GM20000 (cell line): ENCODE measurements around the gene PDE11A.

Experiments used
- DNase-seq: peaks from one replicate; pipeline ENCODE4 v3.0.0; 2012; ENCODE audit warnings: low spot score
- TF ChIP-seq, protein P1 (sequence below): IDR thresholded peaks from 2 replicates; pipeline ENCODE4 v1.5.1; 2012; ENCODE audit warnings: mild to moderate bottlenecking, control low read depth; ENCODE audit errors: extremely low read depth, missing control alignments

PDE11A gene

DNA sequence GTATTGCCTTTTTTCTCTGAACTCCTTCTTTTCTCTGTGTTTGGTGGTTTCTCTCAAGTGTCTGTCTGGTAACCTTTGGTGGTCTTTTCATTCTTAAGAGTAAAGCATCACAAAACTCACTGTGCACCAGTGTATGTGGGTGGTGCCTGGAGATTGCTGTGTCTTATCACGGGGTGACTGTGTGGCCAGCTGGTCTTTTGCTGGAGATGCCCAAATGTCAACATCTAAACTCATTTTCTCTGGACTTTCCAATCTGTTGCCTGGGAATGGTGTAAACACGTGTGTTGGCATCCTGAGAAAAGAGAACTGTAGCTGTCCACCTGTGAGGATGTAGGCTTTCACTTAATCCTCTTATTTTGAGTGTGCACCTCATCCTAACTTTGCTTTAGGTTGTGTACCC lies 356.8 kb downstream of the PDE11A start:
- TF ChIP-seq, protein P1, sequence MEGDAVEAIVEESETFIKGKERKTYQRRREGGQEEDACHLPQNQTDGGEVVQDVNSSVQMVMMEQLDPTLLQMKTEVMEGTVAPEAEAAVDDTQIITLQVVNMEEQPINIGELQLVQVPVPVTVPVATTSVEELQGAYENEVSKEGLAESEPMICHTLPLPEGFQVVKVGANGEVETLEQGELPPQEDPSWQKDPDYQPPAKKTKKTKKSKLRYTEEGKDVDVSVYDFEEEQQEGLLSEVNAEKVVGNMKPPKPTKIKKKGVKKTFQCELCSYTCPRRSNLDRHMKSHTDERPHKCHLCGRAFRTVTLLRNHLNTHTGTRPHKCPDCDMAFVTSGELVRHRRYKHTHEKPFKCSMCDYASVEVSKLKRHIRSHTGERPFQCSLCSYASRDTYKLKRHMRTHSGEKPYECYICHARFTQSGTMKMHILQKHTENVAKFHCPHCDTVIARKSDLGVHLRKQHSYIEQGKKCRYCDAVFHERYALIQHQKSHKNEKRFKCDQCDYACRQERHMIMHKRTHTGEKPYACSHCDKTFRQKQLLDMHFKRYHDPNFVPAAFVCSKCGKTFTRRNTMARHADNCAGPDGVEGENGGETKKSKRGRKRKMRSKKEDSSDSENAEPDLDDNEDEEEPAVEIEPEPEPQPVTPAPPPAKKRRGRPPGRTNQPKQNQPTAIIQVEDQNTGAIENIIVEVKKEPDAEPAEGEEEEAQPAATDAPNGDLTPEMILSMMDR = no peak
- DNase-seq = no peak

DNA sequence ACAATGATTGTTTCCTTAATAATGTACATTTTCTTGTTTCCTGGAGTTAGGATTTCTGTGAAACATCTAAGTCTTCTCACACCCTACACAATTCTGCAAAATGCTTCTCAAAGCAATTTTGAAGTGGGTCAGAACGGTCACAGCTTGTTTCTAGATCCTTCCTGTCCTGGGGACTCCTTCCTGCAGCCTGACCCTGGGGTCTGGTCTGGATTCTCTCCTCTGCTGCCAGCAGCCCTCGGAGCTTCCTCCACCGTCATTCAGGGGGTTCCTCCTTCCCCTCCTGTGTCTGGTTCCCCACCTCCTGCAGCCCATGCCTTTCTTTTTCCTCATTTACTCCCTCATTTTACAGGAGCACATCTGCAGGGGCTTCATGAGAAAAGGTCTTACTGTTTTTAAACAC lies 357.9 kb downstream of the PDE11A start:
- DNase-seq = no peak
- TF ChIP-seq, protein P1 = no peak

- TF ChIP-seq, protein P1 = no peak
- DNase-seq = no peak
Measured at GRCh38 chr2:177712462-177712861, 360.1 kb downstream of the PDE11A start.

- TF ChIP-seq, protein P1 = no peak
- DNase-seq = no peak
Measured at GRCh38 chr2:177711483-177712265, 360.9 kb downstream of the PDE11A start.

DNA sequence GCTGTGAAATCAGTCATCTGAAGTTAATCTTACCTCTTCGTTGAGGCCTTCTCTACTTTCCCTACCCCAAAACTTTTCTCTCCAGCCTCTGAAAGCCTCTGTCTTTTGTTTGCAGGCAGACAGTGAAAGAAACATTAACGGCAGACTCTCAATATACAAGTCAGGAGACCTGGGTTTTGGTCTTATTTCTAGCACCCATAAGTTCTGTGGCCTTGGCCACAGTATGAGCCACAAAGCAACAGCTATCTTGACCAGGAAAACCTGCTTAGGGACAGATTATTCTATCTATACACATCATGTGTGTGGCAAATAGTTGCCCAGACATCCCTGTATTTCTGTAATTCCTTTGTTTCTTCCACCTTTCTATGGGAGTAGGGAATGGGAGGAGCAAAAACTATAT lies 361.7 kb downstream of the PDE11A start:
- TF ChIP-seq, protein P1 = no peak
- no peak for DNase-seq

- DNase-seq = no peak
- TF ChIP-seq, protein P1 = no peak
Measured at GRCh38 chr2:177709986-177710401, 362.6 kb downstream of the PDE11A start.

- TF ChIP-seq, protein P1 = no peak
- DNase-seq = no peak
Measured at GRCh38 chr2:177708660-177709444, 363.7 kb downstream of the PDE11A start.
